HepG2 (cell line): Measurements from ENCODE around the gene SRF. TPM values are rescaled to one million over a fixed set of nuclear protein-coding genes. Genes with fewer than 3 reads are reported as not detected.

Experiments
- CBX1 ChIP-seq: IDR thresholded peaks from one replicate; pipeline ENCODE4 v1.6.1; 2016; ENCODE audit warnings: antibody characterized with exemption, low read depth
- CHCHD3 ChIP-seq: sonication (generic); formaldehyde crosslinking; IDR thresholded peaks from 2 replicates; pipeline ENCODE4 v1.8.0; 2022; ENCODE audit warnings: mild to moderate bottlenecking, missing genetic modification reagents, moderate library complexity
- GABPA ChIP-seq, 2 experiments: IDR thresholded peaks; 2 replicates each; pipeline ENCODE4 v1.6.1; 2011 to 2016; ENCODE audit warnings: low read depth in 2 of 2, low read length in 1 of 2, missing biosample characterization in 1 of 2, missing genetic modification characterization in 1 of 2
- KAT8 ChIP-seq: IDR thresholded peaks from 2 replicates; pipeline ENCODE4 v1.6.1; 2016; ENCODE audit warnings: missing genetic modification reagents, missing compliant biosample characterization
- KDM2A ChIP-seq: sonication (generic); formaldehyde crosslinking; IDR thresholded peaks from 2 replicates; pipeline ENCODE4 v1.4.0; 2020; ENCODE audit warnings: low read depth, missing genetic modification reagents, borderline replicate concordance
- KDM5B ChIP-seq: sonication (generic); formaldehyde crosslinking; IDR thresholded peaks from 2 replicates; pipeline ENCODE4 v1.4.0; 2020; ENCODE audit warnings: missing genetic modification reagents, mild to moderate bottlenecking, borderline replicate concordance
- MAF1 ChIP-seq: sonication (generic); formaldehyde crosslinking; IDR thresholded peaks from 2 replicates; pipeline ENCODE4 v1.5.0; 2020; ENCODE audit warnings: missing genetic modification reagents, borderline replicate concordance
- MEIS2 ChIP-seq: sonication (generic); formaldehyde crosslinking; IDR thresholded peaks from 2 replicates; pipeline ENCODE4 v1.9.0; 2021; ENCODE audit warnings: mild to moderate bottlenecking, missing genetic modification reagents
- RARA ChIP-seq: IDR thresholded peaks from 2 replicates; pipeline ENCODE4 v1.6.1; 2016; ENCODE audit warnings: missing genetic modification reagents, missing compliant biosample characterization
- SRF ChIP-seq: IDR thresholded peaks from 2 replicates; pipeline ENCODE4 v1.6.1; 2011; ENCODE audit warnings: mild to moderate bottlenecking, low read depth, low read length, moderate library complexity
- ZNF224 ChIP-seq: sonication (generic); formaldehyde crosslinking; IDR thresholded peaks from 2 replicates; pipeline ENCODE4 v1.5.0; 2020; ENCODE audit warnings: mild to moderate bottlenecking, missing genetic modification reagents
- ZNF263 ChIP-seq: sonication (generic); formaldehyde crosslinking; IDR thresholded peaks from 2 replicates; pipeline ENCODE4 v1.4.0; 2020; ENCODE audit warnings: missing genetic modification reagents
- ZNF354B ChIP-seq: sonication (generic); formaldehyde crosslinking; IDR thresholded peaks from 2 replicates; pipeline ENCODE4 v1.8.0; 2022; ENCODE audit warnings: mild to moderate bottlenecking, missing genetic modification reagents
- ZNF383 ChIP-seq: sonication (generic); formaldehyde crosslinking; IDR thresholded peaks from 2 replicates; pipeline ENCODE4 v1.4.0; 2020; ENCODE audit warnings: missing genetic modification reagents, mild to moderate bottlenecking, borderline replicate concordance
- ZNF660 ChIP-seq: sonication (generic); formaldehyde crosslinking; IDR thresholded peaks from 2 replicates; pipeline ENCODE4 v1.5.1; 2020; ENCODE audit warnings: mild to moderate bottlenecking, low read depth, missing genetic modification reagents, borderline replicate concordance
- ZNF772 ChIP-seq: sonication (generic); formaldehyde crosslinking; IDR thresholded peaks from 2 replicates; pipeline ENCODE4 v1.5.0; 2020; ENCODE audit warnings: mild to moderate bottlenecking, missing genetic modification reagents
- ZSCAN20 ChIP-seq: sonication (generic); formaldehyde crosslinking; IDR thresholded peaks from 2 replicates; pipeline ENCODE4 v1.4.0; 2020; ENCODE audit warnings: missing genetic modification reagents, mild to moderate bottlenecking, borderline replicate concordance
- polyA plus RNA-seq, 8 experiments: library from polyadenylated mRNA; depleted of rRNA in 3 of 8; stranded (reverse) in 7 of 8; unstranded in 1 of 8; fragments of >200 nt; fragmentation: Illumina TruSeq in 4 of 8; extraction: Trizol in 4 of 8; gene quantifications; 2 replicates each; pipeline versions ENCODE4 v1.2.1 to v1.2.3, GENCODE V29; 2011 to 2016; ENCODE audit warnings: low read depth in 4 of 8, missing spikeins in 1 of 8, mixed read lengths in 1 of 8; ENCODE audit not compliant: insufficient read depth in 1 of 8
- total RNA-seq, 5 experiments: library from RNA; depleted of rRNA; stranded (reverse); fragments of >200 nt; fragmentation: Illumina TruSeq; extraction: Trizol; gene quantifications; 2 replicates each; pipeline ENCODE4 v1.2.3, GENCODE V29; 2016; ENCODE audit warnings: low read depth in 1 of 5
- TF ChIP-seq, protein P1 (sequence below): sonication (generic); formaldehyde crosslinking; IDR thresholded peaks from 2 replicates; pipeline ENCODE4 v1.5.1; 2020; ENCODE audit warnings: mild to moderate bottlenecking, missing genetic modification reagents, borderline replicate concordance
- TF ChIP-seq, protein P2 (sequence below): sonication (generic); formaldehyde crosslinking; IDR thresholded peaks from 2 replicates; pipeline ENCODE4 v1.8.1; 2023; ENCODE audit warnings: mild to moderate bottlenecking, missing genetic modification reagents
- TF ChIP-seq, protein P3 (sequence below): sonication (generic); formaldehyde crosslinking; IDR thresholded peaks from 2 replicates; pipeline ENCODE4 v1.9.0; 2021; ENCODE audit warnings: missing genetic modification reagents, borderline replicate concordance

SRF gene
- total and polyA plus RNA-seq, 2 of the 13 experiments (the other 11 are each of a cell fraction or from before 2014, with no cell fraction given) = 25.5 to 44.1 TPM

DNA sequence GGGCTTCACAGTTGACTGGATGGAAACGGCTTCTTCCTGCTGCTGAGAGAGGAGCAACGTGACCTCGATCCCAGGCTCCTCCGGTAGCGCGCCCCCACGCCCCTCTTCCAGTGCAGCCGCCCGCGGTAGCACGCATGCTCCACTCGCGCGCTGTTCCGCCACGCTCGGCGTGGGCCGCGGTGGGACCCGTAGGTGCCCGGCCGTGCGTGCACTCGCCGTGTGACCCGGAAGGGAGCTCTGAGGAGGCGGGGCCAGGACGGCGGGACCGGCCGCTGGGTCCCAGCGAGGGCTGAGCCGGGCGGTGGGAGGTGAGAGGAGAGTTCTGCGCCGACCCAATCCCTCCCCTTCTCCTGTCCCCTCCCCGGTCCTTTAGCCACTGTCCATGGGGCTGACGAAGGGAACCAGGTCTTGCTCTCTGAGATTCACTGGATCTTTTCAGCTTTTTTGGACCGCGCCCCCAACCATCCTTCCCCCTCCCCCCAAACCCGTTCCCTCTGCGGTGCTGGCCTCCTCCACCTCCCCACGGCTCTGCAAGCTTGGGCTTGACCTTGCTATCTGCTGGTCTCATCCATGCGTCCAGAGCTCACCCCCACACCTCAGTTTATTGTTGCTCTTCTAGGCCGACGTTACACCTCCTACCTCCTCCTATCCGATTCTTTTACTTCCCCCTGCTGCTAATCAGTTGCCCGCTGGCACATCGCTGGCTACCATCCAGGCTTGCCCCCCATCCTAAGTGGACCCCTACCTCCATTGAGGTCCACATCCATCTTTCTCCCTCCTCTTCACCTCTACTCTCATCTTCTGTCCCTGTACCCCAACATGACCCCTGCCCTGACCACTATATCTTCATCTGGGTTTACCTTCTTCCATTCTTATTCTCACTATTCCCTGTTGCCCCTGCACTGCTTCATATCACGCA is 11.1 kb downstream of the SRF start, which contains the start of gene CUL9 (continued):
- peak; percentile 89; the same call in 1 of the 2 replicates for TF ChIP-seq ZNF772 (CRISPR knock-in tag)
- peak; percentile 70; the same call in 1 of the 2 replicates for TF ChIP-seq ZNF263 (CRISPR knock-in tag)
- peak; percentile 96 for TF ChIP-seq CHCHD3 (CRISPR knock-in tag)
- TF ChIP-seq, protein P1, sequence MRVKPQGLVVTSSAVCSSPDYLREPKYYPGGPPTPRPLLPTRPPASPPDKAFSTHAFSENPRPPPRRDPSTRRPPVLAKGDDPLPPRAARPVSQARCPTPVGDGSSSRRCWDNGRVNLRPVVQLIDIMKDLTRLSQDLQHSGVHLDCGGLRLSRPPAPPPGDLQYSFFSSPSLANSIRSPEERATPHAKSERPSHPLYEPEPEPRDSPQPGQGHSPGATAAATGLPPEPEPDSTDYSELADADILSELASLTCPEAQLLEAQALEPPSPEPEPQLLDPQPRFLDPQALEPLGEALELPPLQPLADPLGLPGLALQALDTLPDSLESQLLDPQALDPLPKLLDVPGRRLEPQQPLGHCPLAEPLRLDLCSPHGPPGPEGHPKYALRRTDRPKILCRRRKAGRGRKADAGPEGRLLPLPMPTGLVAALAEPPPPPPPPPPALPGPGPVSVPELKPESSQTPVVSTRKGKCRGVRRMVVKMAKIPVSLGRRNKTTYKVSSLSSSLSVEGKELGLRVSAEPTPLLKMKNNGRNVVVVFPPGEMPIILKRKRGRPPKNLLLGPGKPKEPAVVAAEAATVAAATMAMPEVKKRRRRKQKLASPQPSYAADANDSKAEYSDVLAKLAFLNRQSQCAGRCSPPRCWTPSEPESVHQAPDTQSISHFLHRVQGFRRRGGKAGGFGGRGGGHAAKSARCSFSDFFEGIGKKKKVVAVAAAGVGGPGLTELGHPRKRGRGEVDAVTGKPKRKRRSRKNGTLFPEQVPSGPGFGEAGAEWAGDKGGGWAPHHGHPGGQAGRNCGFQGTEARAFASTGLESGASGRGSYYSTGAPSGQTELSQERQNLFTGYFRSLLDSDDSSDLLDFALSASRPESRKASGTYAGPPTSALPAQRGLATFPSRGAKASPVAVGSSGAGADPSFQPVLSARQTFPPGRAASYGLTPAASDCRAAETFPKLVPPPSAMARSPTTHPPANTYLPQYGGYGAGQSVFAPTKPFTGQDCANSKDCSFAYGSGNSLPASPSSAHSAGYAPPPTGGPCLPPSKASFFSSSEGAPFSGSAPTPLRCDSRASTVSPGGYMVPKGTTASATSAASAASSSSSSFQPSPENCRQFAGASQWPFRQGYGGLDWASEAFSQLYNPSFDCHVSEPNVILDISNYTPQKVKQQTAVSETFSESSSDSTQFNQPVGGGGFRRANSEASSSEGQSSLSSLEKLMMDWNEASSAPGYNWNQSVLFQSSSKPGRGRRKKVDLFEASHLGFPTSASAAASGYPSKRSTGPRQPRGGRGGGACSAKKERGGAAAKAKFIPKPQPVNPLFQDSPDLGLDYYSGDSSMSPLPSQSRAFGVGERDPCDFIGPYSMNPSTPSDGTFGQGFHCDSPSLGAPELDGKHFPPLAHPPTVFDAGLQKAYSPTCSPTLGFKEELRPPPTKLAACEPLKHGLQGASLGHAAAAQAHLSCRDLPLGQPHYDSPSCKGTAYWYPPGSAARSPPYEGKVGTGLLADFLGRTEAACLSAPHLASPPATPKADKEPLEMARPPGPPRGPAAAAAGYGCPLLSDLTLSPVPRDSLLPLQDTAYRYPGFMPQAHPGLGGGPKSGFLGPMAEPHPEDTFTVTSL = no peak
- TF ChIP-seq ZSCAN20 (CRISPR knock-in tag) = 0 out of 2 replicates have a peak, but pooled peaks have one; percentile 7
- peak; percentile 100 for TF ChIP-seq KDM2A
- TF ChIP-seq, protein P2, sequence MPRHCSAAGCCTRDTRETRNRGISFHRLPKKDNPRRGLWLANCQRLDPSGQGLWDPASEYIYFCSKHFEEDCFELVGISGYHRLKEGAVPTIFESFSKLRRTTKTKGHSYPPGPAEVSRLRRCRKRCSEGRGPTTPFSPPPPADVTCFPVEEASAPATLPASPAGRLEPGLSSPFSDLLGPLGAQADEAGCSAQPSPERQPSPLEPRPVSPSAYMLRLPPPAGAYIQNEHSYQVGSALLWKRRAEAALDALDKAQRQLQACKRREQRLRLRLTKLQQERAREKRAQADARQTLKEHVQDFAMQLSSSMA (CRISPR knock-in tag) = peak; percentile 96
- TF ChIP-seq MAF1 (CRISPR knock-in tag) = no peak
- TF ChIP-seq, protein P3, sequence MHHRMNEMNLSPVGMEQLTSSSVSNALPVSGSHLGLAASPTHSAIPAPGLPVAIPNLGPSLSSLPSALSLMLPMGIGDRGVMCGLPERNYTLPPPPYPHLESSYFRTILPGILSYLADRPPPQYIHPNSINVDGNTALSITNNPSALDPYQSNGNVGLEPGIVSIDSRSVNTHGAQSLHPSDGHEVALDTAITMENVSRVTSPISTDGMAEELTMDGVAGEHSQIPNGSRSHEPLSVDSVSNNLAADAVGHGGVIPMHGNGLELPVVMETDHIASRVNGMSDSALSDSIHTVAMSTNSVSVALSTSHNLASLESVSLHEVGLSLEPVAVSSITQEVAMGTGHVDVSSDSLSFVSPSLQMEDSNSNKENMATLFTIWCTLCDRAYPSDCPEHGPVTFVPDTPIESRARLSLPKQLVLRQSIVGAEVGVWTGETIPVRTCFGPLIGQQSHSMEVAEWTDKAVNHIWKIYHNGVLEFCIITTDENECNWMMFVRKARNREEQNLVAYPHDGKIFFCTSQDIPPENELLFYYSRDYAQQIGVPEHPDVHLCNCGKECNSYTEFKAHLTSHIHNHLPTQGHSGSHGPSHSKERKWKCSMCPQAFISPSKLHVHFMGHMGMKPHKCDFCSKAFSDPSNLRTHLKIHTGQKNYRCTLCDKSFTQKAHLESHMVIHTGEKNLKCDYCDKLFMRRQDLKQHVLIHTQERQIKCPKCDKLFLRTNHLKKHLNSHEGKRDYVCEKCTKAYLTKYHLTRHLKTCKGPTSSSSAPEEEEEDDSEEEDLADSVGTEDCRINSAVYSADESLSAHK = no peak
- peak; percentile 76 for TF ChIP-seq GABPA (IDR thresholded peaks at IDR 0.05; ENCODE audit: low read depth, low read length)
- peak; percentile 83 for TF ChIP-seq GABPA (CRISPR knock-in tag; IDR thresholded peaks at IDR 0.05; ENCODE audit: low read depth)
- peak; percentile 96; the same call in 1 of the 2 replicates for TF ChIP-seq ZNF383 (CRISPR knock-in tag)
- no peak for TF ChIP-seq SRF
- peak; percentile 99 for TF ChIP-seq KAT8 (CRISPR knock-in tag)
- peak; percentile 81; the same call in 1 of the 2 replicates for TF ChIP-seq MEIS2 (CRISPR knock-in tag)
- TF ChIP-seq ZNF660 = no peak
- TF ChIP-seq ZNF354B = no peak
- peak; percentile 70 for TF ChIP-seq RARA (CRISPR knock-in tag)
- no peak for TF ChIP-seq CBX1
- no peak for TF ChIP-seq ZNF224
- peak; percentile 81 for TF ChIP-seq KDM5B (CRISPR knock-in tag)
